HEK293 (cell line): ENCODE data around the gene ABHD3.

Experiments used
- SETDB1 ChIP-seq: IDR thresholded peaks from one replicate; pipeline ENCODE4 v1.6.1; 2017; ENCODE audit warnings: mild to moderate bottlenecking, low read length, moderate library complexity, mixed read lengths; ENCODE audit not compliant: insufficient read length
- ZBTB7A ChIP-seq: fragments of 450-650 bp; formaldehyde crosslinking; IDR thresholded peaks from 2 replicates; pipeline ENCODE4 v1.5.1; 2016; ENCODE audit warnings: low read depth, missing biosample characterization, missing genetic modification characterization
- ZNF350 ChIP-seq: fragments of 450-650 bp; formaldehyde crosslinking; IDR thresholded peaks from 2 replicates; pipeline ENCODE4 v1.5.0; 2017; ENCODE audit warnings: missing biosample characterization, mild to moderate bottlenecking, missing genetic modification characterization
- ZNF514 ChIP-seq: fragments of 450-650 bp; formaldehyde crosslinking; IDR thresholded peaks from 2 replicates; pipeline ENCODE4 v1.5.1; 2016; ENCODE audit warnings: missing biosample characterization, missing genetic modification characterization
- ZSCAN30 ChIP-seq: fragments of 450-650 bp; IDR thresholded peaks from 2 replicates; pipeline ENCODE4 v1.5.1; 2018; ENCODE audit warnings: missing biosample characterization, mild to moderate bottlenecking, missing genetic modification characterization, moderate library complexity
- TF ChIP-seq, protein P1 (sequence below): fragments of 450-650 bp; formaldehyde crosslinking; IDR thresholded peaks from 2 replicates; pipeline ENCODE4 v1.5.1; 2016; ENCODE audit warnings: missing biosample characterization, missing genetic modification characterization
- TF ChIP-seq, protein P2 (sequence below): fragments of 450-650 bp; formaldehyde crosslinking; IDR thresholded peaks from 2 replicates; pipeline ENCODE4 v1.5.1; 2016; ENCODE audit warnings: missing biosample characterization, missing genetic modification characterization
- TF ChIP-seq, protein P3 (sequence below): fragments of 450-650 bp; formaldehyde crosslinking; IDR thresholded peaks from 2 replicates; pipeline ENCODE4 v1.5.1; 2017; ENCODE audit warnings: missing biosample characterization, missing genetic modification characterization

DNA sequence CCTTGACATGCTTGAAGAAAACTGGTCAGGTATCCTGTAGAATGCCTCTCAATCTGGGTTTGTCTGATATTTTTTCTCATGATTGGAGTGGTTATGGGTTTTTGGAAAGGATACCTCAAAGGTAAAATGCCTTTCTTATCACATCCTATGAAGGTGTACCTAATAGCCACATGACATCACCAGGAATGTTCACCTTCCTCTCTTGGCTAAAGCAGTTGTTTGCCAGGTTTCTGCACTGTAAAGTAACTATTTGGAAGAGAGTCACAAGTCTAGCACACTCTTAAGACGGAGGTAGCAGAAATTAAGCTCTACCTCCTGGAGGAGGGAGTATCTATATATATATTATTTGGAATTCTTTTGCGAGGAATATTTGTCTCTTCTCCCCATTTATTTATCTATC is 18.1 kb upstream of the ABHD3 start:
- TF ChIP-seq, protein P1, sequence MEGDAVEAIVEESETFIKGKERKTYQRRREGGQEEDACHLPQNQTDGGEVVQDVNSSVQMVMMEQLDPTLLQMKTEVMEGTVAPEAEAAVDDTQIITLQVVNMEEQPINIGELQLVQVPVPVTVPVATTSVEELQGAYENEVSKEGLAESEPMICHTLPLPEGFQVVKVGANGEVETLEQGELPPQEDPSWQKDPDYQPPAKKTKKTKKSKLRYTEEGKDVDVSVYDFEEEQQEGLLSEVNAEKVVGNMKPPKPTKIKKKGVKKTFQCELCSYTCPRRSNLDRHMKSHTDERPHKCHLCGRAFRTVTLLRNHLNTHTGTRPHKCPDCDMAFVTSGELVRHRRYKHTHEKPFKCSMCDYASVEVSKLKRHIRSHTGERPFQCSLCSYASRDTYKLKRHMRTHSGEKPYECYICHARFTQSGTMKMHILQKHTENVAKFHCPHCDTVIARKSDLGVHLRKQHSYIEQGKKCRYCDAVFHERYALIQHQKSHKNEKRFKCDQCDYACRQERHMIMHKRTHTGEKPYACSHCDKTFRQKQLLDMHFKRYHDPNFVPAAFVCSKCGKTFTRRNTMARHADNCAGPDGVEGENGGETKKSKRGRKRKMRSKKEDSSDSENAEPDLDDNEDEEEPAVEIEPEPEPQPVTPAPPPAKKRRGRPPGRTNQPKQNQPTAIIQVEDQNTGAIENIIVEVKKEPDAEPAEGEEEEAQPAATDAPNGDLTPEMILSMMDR, result no peak
- no peak for TF ChIP-seq ZSCAN30 (tag by site-specific recombination)
- no peak for TF ChIP-seq ZNF350 (tag by site-specific recombination)
- no peak for TF ChIP-seq ZNF514 (tag by site-specific recombination)
- TF ChIP-seq, protein P2, sequence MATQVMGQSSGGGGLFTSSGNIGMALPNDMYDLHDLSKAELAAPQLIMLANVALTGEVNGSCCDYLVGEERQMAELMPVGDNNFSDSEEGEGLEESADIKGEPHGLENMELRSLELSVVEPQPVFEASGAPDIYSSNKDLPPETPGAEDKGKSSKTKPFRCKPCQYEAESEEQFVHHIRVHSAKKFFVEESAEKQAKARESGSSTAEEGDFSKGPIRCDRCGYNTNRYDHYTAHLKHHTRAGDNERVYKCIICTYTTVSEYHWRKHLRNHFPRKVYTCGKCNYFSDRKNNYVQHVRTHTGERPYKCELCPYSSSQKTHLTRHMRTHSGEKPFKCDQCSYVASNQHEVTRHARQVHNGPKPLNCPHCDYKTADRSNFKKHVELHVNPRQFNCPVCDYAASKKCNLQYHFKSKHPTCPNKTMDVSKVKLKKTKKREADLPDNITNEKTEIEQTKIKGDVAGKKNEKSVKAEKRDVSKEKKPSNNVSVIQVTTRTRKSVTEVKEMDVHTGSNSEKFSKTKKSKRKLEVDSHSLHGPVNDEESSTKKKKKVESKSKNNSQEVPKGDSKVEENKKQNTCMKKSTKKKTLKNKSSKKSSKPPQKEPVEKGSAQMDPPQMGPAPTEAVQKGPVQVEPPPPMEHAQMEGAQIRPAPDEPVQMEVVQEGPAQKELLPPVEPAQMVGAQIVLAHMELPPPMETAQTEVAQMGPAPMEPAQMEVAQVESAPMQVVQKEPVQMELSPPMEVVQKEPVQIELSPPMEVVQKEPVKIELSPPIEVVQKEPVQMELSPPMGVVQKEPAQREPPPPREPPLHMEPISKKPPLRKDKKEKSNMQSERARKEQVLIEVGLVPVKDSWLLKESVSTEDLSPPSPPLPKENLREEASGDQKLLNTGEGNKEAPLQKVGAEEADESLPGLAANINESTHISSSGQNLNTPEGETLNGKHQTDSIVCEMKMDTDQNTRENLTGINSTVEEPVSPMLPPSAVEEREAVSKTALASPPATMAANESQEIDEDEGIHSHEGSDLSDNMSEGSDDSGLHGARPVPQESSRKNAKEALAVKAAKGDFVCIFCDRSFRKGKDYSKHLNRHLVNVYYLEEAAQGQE, result no peak
- no peak for TF ChIP-seq ZBTB7A
- TF ChIP-seq SETDB1, result no peak
- TF ChIP-seq, protein P3, sequence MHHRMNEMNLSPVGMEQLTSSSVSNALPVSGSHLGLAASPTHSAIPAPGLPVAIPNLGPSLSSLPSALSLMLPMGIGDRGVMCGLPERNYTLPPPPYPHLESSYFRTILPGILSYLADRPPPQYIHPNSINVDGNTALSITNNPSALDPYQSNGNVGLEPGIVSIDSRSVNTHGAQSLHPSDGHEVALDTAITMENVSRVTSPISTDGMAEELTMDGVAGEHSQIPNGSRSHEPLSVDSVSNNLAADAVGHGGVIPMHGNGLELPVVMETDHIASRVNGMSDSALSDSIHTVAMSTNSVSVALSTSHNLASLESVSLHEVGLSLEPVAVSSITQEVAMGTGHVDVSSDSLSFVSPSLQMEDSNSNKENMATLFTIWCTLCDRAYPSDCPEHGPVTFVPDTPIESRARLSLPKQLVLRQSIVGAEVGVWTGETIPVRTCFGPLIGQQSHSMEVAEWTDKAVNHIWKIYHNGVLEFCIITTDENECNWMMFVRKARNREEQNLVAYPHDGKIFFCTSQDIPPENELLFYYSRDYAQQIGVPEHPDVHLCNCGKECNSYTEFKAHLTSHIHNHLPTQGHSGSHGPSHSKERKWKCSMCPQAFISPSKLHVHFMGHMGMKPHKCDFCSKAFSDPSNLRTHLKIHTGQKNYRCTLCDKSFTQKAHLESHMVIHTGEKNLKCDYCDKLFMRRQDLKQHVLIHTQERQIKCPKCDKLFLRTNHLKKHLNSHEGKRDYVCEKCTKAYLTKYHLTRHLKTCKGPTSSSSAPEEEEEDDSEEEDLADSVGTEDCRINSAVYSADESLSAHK (tag by site-specific recombination), result no peak
